Activated CD8-positive, alpha-beta T cell treated with anti-CD3 and anti-CD28 coated beads for 36 hours (primary cell): ENCODE measurements around the gene NLGN2. TPM values are rescaled to one million over a fixed set of nuclear protein-coding genes. Genes with fewer than 3 reads are reported as not detected.

ENCODE experiments used
- ATAC-seq: fragments of 200-7000 bp; cut with Tn5 transposase; one replicate; pipeline ENCODE4 v1.10.0; 2021; ENCODE audit warnings: mild to moderate bottlenecking, moderate library complexity
- CTCF ChIA-PET: fragments of 350-600 bp; sonication (Branson Sonifier 250); formaldehyde crosslinking; loops from one replicate; lab custom pipeline; 2021; ENCODE audit warnings: antibody characterized with exemption; lab: Charles Lee
- POLR2A ChIA-PET: fragments of 350-600 bp; sonication (Branson Sonifier 250); formaldehyde crosslinking; loops from one replicate; lab custom pipeline; 2021; ENCODE audit warnings: antibody characterized with exemption; lab: Charles Lee
- DNase-seq: peaks from one replicate; pipeline ENCODE4 v3.0.0-alpha.2; 2020
- H3K27ac Mint-ChIP-seq: one replicate; pipeline ENCODE4 v1.8.0; 2021; ENCODE audit warnings: mild to moderate bottlenecking, mixed read lengths
- H3K27me3 Mint-ChIP-seq: one replicate; pipeline ENCODE4 v1.8.0; 2021; ENCODE audit warnings: mixed read lengths
- H3K36me3 Mint-ChIP-seq: one replicate; pipeline ENCODE4 v1.8.0; 2021; ENCODE audit warnings: low read depth, mixed read lengths
- H3K4me1 Mint-ChIP-seq: one replicate; pipeline ENCODE4 v1.8.0; 2021; ENCODE audit warnings: low read depth, mixed read lengths
- H3K4me3 Mint-ChIP-seq: one replicate; pipeline ENCODE4 v1.8.0; 2021; ENCODE audit warnings: mild to moderate bottlenecking, moderate library complexity, mixed read lengths
- H3K9me3 Mint-ChIP-seq: one replicate; pipeline ENCODE4 v1.8.0; 2021; ENCODE audit warnings: mixed read lengths
- CTCF ChIP-seq: fragments of 200-600 bp; IDR thresholded peaks from one replicate; pipeline ENCODE4 v1.8.0; 2022; ENCODE audit warnings: antibody characterized with exemption, mild to moderate bottlenecking
- intact Hi-C: fragments of 100-400 bp; cut with micrococcal nuclease; formaldehyde crosslinking; loops from one replicate; pipeline ENCODE4 v1.10.0; 2022
- total RNA-seq, 2 experiments: library from RNA; stranded (reverse); gene quantifications; one replicate each; pipeline ENCODE4 v1.2.3, GENCODE V29; 2021

Gene NLGN2
- total RNA-seq, 2 experiments from 2014 or later, result 9.4 to 10.9 TPM

DNA sequence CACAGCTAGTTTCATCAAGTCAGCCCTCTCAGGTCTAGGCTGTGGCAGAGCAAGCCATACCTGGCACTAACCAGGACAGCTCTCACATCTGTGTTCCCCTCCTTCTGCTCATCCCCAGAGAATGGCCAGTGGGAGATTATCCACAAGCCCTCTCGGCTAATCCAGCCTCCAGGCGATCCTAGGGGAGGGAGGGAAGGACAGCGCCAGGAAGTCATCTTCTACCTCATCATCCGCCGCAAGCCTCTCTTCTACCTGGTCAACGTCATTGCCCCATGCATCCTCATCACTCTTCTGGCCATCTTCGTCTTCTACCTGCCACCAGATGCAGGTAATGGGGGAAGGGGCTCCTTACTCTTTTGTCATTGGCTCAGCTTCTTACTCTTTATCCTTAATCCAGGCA lies 40.8 kb downstream of the NLGN2 start:
- Mint-ChIP-seq H3K4me1 (peaks cover 16% of the 10 kb centered on the region), H3K27me3 (peaks cover 30% of the 10 kb centered on the region), H3K36me3 (peaks cover 12% of the 10 kb centered on the region), H3K27ac (no peak overlapping the region), H3K9me3 (no peaks in the 10 kb centered on the region), H3K4me3 (no peak overlapping the region)
- ChIA-PET POLR2A (interaction anchor here (0.6 to 0.8 kb wide), 2 partner anchors 12 to 470 kb away, joined by 3 to 5 read pairs; no protein-coding TSS in a partner anchor), CTCF (interaction anchor here (0.8 to 1.5 kb wide), 2 partner anchors 8 to 12 kb away, joined by 3 read pairs; no protein-coding TSS in a partner anchor)
- intact Hi-C loops, result no loop called here
- TF ChIP-seq CTCF, result no peak
- no peak for DNase-seq
- no peak for ATAC-seq

DNA sequence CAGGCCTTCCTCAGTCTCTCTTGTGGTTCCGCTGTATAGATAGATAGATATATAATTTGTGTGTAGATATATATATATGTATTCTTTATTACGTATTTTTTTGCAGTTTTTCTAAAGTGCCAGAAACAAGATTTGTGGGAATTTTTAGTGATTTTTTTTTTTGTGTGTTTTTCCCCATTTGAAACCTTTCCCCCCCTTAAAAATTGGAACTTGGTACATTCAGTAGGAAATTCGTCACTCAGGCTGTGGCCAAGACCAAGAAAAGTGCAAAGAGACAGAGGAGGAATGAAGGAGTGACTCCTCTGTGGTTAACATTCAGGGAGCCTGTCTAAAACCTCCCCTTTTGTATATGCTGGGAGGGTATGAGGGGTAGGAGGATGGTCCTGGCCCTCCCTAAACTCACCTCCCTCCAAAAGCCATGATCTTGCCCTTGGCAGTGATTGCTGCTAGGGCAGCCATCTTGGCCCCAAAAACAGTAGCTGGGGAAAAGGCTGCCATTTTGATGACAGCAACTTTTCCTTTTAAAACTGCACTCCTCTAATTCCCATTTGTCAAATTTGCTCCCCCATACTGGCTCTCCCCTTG lies 52.4 kb downstream of the NLGN2 start:
- Mint-ChIP-seq H3K36me3 (peaks cover 21% of the 10 kb centered on the region), H3K27ac (no peak overlapping the region), H3K27me3 (no peaks in the 10 kb centered on the region), H3K4me1 (peaks cover 14% of the 10 kb centered on the region), H3K4me3 (no peak overlapping the region), H3K9me3 (no peaks in the 10 kb centered on the region)
- ATAC-seq, result no peak
- TF ChIP-seq CTCF, result no peak
- ChIA-PET CTCF (no interaction called here), POLR2A (interaction anchor here (1.9 to 16.3 kb wide), 2 partner anchors 17 to 24 kb away, joined by 6 to 122 read pairs; partner anchors contain the start of genes POLR2A and ZBTB4)
- no peak for DNase-seq
- intact Hi-C loops, result no loop called here

- Mint-ChIP-seq H3K27me3 (no peaks in the 10 kb centered on the region), H3K4me1 (peaks cover 10% of the 10 kb centered on the region), H3K27ac (peak overlapping the region; percentile 6), H3K36me3 (peaks cover 20% of the 10 kb centered on the region), H3K9me3 (no peaks in the 10 kb centered on the region), H3K4me3 (no peak overlapping the region)
- CTCF ChIA-PET, result no interaction called here
- DNase-seq, result no peak
- POLR2A ChIA-PET, result interaction anchor here (0.7 to 16.3 kb wide), 4 partner anchors 16 to 380 kb away, joined by 3 to 122 read pairs (median 4); partner anchors contain the start of genes POLR2A and ZBTB4
- intact Hi-C loops, result no loop called here
- no peak for TF ChIP-seq CTCF
- no peak for ATAC-seq
Measured at GRCh38 chr17:7460850-7461660, 53.4 kb downstream of the NLGN2 start.

DNA sequence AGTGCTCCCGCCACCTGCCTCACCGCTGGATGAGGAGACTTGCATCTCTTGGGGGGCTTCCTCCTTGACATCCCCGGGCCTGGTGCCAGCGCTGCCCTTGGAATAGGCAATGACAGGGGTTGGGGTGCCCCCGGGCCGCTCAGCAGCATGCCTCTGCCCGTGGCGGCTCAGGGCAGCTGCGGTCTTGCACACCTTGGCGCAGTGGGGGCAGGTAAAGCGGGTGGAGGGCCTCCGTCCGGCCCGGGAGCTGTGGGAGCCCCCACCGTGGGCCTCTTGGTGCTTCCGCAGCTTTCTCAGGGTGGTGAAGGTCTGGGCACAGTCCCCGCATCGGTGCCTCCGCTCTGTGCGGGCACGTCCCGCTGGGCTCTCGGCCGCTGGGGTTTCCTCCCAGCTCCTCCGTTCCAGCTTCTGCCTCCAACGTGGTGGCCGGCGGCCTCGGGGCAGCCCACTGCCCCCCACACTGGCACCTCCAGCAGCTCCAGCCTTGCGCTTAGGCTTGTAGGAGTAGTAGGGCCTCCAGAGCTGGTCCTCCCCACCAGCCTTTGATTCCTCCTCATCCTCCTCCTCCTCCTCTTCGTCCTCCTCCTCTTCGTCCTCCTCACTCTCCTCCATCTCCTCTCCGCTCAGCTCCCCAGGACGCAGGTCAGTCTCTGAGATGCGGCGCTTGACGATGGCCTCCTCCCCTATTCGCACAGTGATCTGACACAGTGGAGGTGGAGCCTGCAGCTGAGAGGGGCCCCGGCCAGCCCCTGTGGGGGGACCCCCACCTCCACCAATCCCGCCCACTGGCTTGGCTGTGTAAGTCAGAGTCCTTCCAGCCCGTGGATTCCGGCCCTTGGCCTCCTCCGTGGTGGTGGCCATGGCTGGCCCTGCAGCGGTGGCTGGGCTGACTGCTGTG lies 55.1 kb downstream of the NLGN2 start:
- intact Hi-C loops, result no loop called here
- H3K4me3 Mint-ChIP-seq, result no peak overlapping the region
- POLR2A ChIA-PET, result interaction anchor here (0.6 to 16.3 kb wide), 6 partner anchors 8 to 150 kb away, joined by 3 to 122 read pairs (median 6); partner anchors contain the start of genes POLR2A and ZBTB4

More for the DNA sequence above, 55.1 kb downstream of the NLGN2 start:
- no peaks in the 10 kb centered on the region for H3K9me3 Mint-ChIP-seq
- peaks cover 13% of the 10 kb centered on the region for H3K4me1 Mint-ChIP-seq
- DNase-seq (no peak), ATAC-seq (no peak)
- CTCF ChIA-PET, result interaction anchor here (0.9 kb wide), 1 partner anchor 98 kb away, joined by 3 read pairs; no protein-coding TSS in a partner anchor
- TF ChIP-seq CTCF, result no peak
- no peaks in the 10 kb centered on the region for H3K27me3 Mint-ChIP-seq
- no peak overlapping the region for H3K27ac Mint-ChIP-seq
- peaks cover 21% of the 10 kb centered on the region for H3K36me3 Mint-ChIP-seq
